Activated CD4-positive, CD25-positive, alpha-beta regulatory T cell (primary cell): Measurements from ENCODE around the gene AP1B1.

Experiments used
- DNase-seq, 4 experiments: peaks; one replicate each; lab custom pipeline; 2025; lab: John Stamatoyannopoulos, UW

AP1B1 gene

GRCh38 chr22:29313126-29313575 lies 75.2 kb downstream of the AP1B1 start:
- no peak for DNase-seq

- no peak for DNase-seq
Observed at GRCh38 chr22:29312218-29313125, 75.9 kb downstream of the AP1B1 start.

GRCh38 chr22:29311464-29312217 lies 76.7 kb downstream of the AP1B1 start:
- no peak for DNase-seq

GRCh38 chr22:29310863-29311339 lies 77.5 kb downstream of the AP1B1 start:
- DNase-seq, result no peak

- no peak for DNase-seq
Observed at GRCh38 chr22:29310065-29310862, 78.1 kb downstream of the AP1B1 start.

- DNase-seq, result no peak
Observed at GRCh38 chr22:29309332-29310064, 78.9 kb downstream of the AP1B1 start.

- DNase-seq, result no peak
Observed at GRCh38 chr22:29308791-29309262, 79.5 kb downstream of the AP1B1 start.

GRCh38 chr22:29308148-29308790 lies 80.1 kb downstream of the AP1B1 start:
- no peak for DNase-seq

GRCh38 chr22:29307596-29308147 lies 80.7 kb downstream of the AP1B1 start:
- DNase-seq, result no peak

GRCh38 chr22:29306835-29307595 lies 81.4 kb downstream of the AP1B1 start:
- DNase-seq, result no peak

GRCh38 chr22:29306175-29306834 lies 82.1 kb downstream of the AP1B1 start, which contains the start of gene GAS2L1:
TSS of gene GAS2L1 (plus strand) at chr22:29306650. CDS start at chr22:29308106, 1,456 bp downstream.
- no peak for DNase-seq

- no peak for DNase-seq
Observed at GRCh38 chr22:29305836-29306174, 82.6 kb downstream of the AP1B1 start.

- no peak for DNase-seq
Observed at GRCh38 chr22:29302681-29303465, 85.5 kb downstream of the AP1B1 start.

GRCh38 chr22:29302402-29302680 lies 86.0 kb downstream of the AP1B1 start:
- DNase-seq, result no peak

GRCh38 chr22:29301716-29302401 lies 86.5 kb downstream of the AP1B1 start:
- no peak for DNase-seq

- no peak for DNase-seq
Observed at GRCh38 chr22:29300807-29301601, 87.4 kb downstream of the AP1B1 start.

- no peak for DNase-seq
Observed at GRCh38 chr22:29300467-29300806, 87.9 kb downstream of the AP1B1 start.
